HFFc6 (cell line): Measurements from ENCODE around the gene MEGF9. TPM values are rescaled to one million over a fixed set of nuclear protein-coding genes. Genes with fewer than 3 reads are reported as not detected.

Experiments
- DNase-seq: peaks from one replicate; pipeline ENCODE4 v3.0.0-alpha.2; 2018
- H3K27ac Mint-ChIP-seq: 2 replicates; pipeline ENCODE4 v1.8.0; 2020; ENCODE audit warnings: mild to moderate bottlenecking, mixed read lengths
- H3K27me3 Mint-ChIP-seq: 2 replicates; pipeline ENCODE4 v1.8.0; 2021; ENCODE audit warnings: mild to moderate bottlenecking, moderate library complexity, mixed read lengths; ENCODE audit not compliant: insufficient read depth
- H3K36me3 Mint-ChIP-seq: 2 replicates; pipeline ENCODE4 v1.8.0; 2021; ENCODE audit warnings: low read depth, mixed read lengths
- H3K4me1 Mint-ChIP-seq: 2 replicates; pipeline ENCODE4 v1.8.0; 2020; ENCODE audit warnings: low read depth, mixed read lengths
- H3K4me3 Mint-ChIP-seq: 2 replicates; pipeline ENCODE4 v1.8.0; 2020; ENCODE audit warnings: mild to moderate bottlenecking, moderate library complexity, mixed read lengths
- H3K9me3 Mint-ChIP-seq: 2 replicates; pipeline ENCODE4 v1.8.0; 2020; ENCODE audit warnings: mild to moderate bottlenecking, mixed read lengths
- total RNA-seq, 6 experiments: library from RNA; stranded (reverse); fragmentation: NEBNext Ultra II Directional; extraction: Animal tissue kit (Norgen Biotek cat#: 25700); gene quantifications; 2 replicates in 1 of 6; 3 replicates in 5 of 6; pipeline ENCODE4 v1.2.3, GENCODE V29; 2021
- TF ChIP-seq, protein P1 (sequence below): fragments of 200-600 bp; sonication (generic); IDR thresholded peaks from 2 replicates; pipeline ENCODE4 v1.5.0; 2021; ENCODE audit warnings: antibody characterized with exemption, mild to moderate bottlenecking

Gene MEGF9
- total RNA-seq, 6 experiments from 2014 or later, result 5.1 to 9.8 (median 8.8) TPM

DNA sequence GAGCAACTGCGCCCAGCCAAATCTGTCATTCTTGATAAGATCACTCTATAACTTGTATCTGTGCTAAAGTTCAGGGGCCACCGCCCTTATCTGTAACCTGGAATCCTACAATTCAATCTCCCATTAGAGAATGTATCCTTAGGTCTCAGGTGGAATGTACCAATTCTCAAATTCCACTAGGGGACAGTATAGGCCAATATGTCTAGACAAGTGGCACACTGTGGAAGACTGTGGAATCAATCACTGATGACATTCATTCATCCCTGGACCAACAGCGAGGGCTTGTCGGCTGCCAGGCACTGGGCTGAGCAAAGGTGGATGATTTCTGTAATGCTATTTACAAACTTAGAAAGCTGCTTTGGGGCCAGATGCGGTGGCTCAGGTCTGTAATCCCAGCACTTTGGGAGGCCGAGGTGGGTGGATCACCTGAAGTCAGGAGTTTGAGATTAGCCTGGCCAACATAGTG, 28.7 kb upstream of the MEGF9 start:
- H3K27ac Mint-ChIP-seq, result no peak overlapping the region
- H3K36me3 Mint-ChIP-seq, result no peaks in the 10 kb centered on the region

DNA sequence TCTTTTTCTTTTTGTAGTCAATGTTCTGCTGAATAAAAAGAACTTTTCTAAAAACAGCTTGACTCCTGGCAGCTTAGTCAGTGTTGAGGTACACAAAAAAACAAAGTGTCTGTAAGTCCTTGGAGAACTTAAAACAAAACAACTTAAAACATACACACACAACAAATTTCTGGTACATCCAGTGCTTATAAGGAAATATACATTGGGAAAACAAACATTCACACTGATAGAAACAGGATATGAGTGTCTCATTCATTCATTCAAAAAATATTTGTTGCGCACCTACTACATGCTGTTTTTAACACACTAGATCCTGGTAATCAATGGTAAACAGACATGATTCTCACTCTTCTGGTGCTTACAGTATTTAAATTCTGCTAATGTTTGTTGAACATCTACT, 27.4 kb upstream of the MEGF9 start:
- 0 out of 2 replicates have a peak, but pooled peaks cover 7% of the 10 kb centered on the region for H3K4me1 Mint-ChIP-seq
- TF ChIP-seq, protein P1, sequence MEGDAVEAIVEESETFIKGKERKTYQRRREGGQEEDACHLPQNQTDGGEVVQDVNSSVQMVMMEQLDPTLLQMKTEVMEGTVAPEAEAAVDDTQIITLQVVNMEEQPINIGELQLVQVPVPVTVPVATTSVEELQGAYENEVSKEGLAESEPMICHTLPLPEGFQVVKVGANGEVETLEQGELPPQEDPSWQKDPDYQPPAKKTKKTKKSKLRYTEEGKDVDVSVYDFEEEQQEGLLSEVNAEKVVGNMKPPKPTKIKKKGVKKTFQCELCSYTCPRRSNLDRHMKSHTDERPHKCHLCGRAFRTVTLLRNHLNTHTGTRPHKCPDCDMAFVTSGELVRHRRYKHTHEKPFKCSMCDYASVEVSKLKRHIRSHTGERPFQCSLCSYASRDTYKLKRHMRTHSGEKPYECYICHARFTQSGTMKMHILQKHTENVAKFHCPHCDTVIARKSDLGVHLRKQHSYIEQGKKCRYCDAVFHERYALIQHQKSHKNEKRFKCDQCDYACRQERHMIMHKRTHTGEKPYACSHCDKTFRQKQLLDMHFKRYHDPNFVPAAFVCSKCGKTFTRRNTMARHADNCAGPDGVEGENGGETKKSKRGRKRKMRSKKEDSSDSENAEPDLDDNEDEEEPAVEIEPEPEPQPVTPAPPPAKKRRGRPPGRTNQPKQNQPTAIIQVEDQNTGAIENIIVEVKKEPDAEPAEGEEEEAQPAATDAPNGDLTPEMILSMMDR, result no peak
- no peaks in the 10 kb centered on the region for H3K27me3 Mint-ChIP-seq
- DNase-seq, result no peak
- no peak overlapping the region for H3K4me3 Mint-ChIP-seq
- no peak overlapping the region for H3K27ac Mint-ChIP-seq
- H3K9me3 Mint-ChIP-seq, result no peaks in the 10 kb centered on the region
- H3K36me3 Mint-ChIP-seq, result no peaks in the 10 kb centered on the region

More for the DNA sequence above, 28.7 kb upstream of the MEGF9 start:
- Mint-ChIP-seq H3K4me1 (0 out of 2 replicates have a peak, but pooled peaks cover 7% of the 10 kb centered on the region), H3K4me3 (no peak overlapping the region), H3K9me3 (no peaks in the 10 kb centered on the region), H3K27me3 (no peaks in the 10 kb centered on the region)
- DNase-seq, result peak; percentile 22
- TF ChIP-seq, protein P1, result peak; percentile 84

DNA sequence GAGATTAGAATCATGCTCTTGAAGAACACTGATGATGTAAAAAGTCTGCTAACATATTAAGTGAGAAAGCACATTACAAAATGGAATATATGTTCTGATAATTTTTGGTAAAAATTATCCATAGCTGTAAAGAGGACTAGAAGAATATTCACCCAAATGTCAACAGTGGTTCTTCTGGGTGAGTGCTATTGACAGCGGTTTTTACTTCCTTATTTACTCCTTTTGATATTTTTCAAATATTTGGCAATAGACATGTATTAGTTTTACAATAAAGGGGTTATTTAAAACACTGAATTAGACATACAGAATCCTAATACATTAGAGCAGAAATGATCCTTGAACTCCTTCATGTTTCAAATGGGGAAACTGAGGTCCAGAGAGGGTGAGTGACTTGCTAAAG, 26.9 kb upstream of the MEGF9 start:
- Mint-ChIP-seq H3K27me3 (no peaks in the 10 kb centered on the region), H3K27ac (no peak overlapping the region), H3K4me1 (0 out of 2 replicates have a peak, but pooled peaks cover 7% of the 10 kb centered on the region), H3K4me3 (no peak overlapping the region), H3K36me3 (no peaks in the 10 kb centered on the region), H3K9me3 (no peaks in the 10 kb centered on the region)
- no peak for DNase-seq
- TF ChIP-seq, protein P1, result no peak

DNA sequence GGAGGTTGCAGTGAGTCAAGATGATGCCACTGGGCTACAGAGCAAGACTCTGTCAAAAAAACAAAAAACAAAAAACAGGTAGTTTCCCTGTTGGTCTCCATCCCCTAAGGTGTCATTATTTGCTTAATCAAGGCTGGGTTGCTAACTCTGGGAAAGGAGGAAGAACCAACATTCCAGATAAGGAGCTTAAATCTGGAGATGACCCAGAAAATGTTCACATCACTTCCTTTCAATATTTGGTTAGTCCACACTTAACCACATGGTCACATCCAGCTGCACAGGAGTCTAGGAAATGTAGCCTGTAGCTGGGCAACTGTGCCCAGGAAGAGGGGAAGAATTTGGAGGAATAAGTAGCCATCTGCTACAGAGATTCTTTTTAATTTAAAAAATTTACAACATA, 25.9 kb upstream of the MEGF9 start:
- TF ChIP-seq, protein P1, result no peak
- Mint-ChIP-seq H3K27me3 (no peaks in the 10 kb centered on the region), H3K36me3 (no peaks in the 10 kb centered on the region), H3K27ac (no peak overlapping the region), H3K9me3 (no peaks in the 10 kb centered on the region), H3K4me1 (peaks cover 16% of the 10 kb centered on the region; the same call in 1 of the 2 replicates), H3K4me3 (no peak overlapping the region)
- DNase-seq, result no peak

DNA sequence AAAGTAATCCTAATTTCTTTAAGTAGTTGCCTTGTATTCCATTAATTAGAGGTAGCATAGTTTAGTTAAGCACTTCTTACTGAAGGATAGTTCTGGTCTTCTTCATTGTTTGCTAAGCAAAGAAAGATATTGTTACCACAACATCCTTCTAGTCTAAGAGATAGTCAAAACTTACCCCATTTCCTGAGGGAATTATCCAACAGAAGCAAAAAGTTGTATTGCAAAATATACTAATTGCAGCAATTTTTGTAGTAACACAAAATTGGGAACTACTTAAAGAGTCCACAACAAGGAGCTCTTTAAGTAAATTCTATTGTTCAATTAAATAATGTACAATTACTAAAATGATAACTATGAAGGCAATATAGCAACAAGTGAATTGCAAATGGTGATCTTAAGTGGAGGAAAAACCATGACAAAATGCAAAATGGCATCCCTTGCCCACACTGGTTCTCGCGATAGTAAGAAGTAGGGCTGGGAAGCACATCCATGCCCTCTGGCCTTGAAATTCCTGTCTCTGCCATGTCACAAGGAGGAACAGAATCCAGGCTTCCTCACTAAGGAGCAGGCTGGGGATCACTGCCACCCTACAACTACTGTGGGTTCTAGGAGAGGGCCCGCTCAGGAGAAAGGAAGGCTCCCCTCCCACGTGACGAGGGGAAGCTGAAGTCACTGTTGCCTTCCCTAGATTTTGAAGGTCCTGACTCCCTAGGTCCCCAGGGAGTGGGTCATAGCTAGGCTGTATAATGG, 23.3 kb upstream of the MEGF9 start:
- no peak overlapping the region for H3K4me3 Mint-ChIP-seq
- TF ChIP-seq, protein P1, result no peak
- H3K9me3 Mint-ChIP-seq, result no peaks in the 10 kb centered on the region
- H3K36me3 Mint-ChIP-seq, result no peaks in the 10 kb centered on the region
- H3K27me3 Mint-ChIP-seq, result no peaks in the 10 kb centered on the region
- no peak for DNase-seq
- H3K4me1 Mint-ChIP-seq, result peaks cover 24% of the 10 kb centered on the region
- no peak overlapping the region for H3K27ac Mint-ChIP-seq
